ENCODE data around the gene PIGL. TPM values are rescaled to one million over a fixed set of nuclear protein-coding genes. Genes with fewer than 3 reads are reported as not detected.

The PIGL gene
- total RNA-seq, 1 donor from 2014 or later = 31.1 TPM

DNA sequence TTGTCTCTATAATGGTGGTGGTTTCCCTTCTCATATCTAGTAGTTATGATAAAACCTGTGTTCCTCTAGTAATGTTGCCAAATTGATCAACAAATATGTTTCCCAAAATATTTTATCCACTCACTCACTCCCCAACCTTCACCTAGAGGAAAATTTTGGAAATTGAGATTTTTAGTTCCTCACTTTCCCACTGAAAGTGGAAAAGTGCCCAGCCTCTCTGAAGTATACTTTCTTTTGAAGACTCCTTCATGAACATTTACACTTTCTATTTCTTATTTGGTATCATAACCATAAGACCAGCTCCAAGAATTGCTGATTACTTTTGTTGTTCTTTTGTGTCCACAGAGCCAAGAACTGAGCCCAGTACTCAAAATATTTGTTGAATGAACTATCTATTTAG is 141.4 kb downstream of the PIGL start:
- TF ChIP-seq, protein P1, sequence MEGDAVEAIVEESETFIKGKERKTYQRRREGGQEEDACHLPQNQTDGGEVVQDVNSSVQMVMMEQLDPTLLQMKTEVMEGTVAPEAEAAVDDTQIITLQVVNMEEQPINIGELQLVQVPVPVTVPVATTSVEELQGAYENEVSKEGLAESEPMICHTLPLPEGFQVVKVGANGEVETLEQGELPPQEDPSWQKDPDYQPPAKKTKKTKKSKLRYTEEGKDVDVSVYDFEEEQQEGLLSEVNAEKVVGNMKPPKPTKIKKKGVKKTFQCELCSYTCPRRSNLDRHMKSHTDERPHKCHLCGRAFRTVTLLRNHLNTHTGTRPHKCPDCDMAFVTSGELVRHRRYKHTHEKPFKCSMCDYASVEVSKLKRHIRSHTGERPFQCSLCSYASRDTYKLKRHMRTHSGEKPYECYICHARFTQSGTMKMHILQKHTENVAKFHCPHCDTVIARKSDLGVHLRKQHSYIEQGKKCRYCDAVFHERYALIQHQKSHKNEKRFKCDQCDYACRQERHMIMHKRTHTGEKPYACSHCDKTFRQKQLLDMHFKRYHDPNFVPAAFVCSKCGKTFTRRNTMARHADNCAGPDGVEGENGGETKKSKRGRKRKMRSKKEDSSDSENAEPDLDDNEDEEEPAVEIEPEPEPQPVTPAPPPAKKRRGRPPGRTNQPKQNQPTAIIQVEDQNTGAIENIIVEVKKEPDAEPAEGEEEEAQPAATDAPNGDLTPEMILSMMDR (conservative IDR thresholded peaks at IDR 0.05) = no peak
- Mint-ChIP-seq H3K4me1 (peaks cover 12% of the 10 kb centered on the region), H3K9me3 (no peaks in the 10 kb centered on the region), H3K36me3 (ENCODE audit: low read depth) (peaks cover 5% of the 10 kb centered on the region), H3K4me3 (peak overlapping the region; percentile 44), H3K27me3 (ENCODE audit: low read depth) (no peaks in the 10 kb centered on the region), H3K27ac (ENCODE audit: unreplicated experiment) (no peak overlapping the region)
- DNase-seq (ENCODE audit: low read depth, low spot score) = no peak

DNA sequence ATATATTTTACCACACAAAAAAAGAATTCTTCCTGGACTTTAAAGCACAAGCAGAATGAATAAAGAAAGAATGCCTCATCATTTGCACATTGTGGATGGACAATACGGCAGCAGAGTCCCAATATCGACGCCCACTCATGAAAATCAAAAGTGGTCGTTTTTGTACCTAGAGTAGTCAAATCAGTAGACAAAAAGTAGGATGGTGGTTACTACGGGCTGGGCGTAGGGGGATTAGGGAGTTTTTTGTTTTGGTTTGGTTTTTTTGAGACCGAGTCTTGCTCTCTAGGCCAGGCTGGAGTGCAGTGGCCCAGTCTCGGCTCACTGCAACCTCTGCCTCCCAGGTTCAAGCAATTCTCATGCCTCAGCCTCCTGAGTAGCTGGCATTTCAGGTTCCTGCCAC is 144.9 kb downstream of the PIGL start:
- DNase-seq (ENCODE audit: low read depth, low spot score) = no peak
- TF ChIP-seq, protein P1 (conservative IDR thresholded peaks at IDR 0.05) = no peak
- H3K9me3 Mint-ChIP-seq = no peaks in the 10 kb centered on the region
- H3K4me1 Mint-ChIP-seq = peaks cover 9% of the 10 kb centered on the region
- H3K4me3 Mint-ChIP-seq = no peak overlapping the region
- H3K36me3 Mint-ChIP-seq (ENCODE audit: low read depth) = no peaks in the 10 kb centered on the region
- H3K27ac Mint-ChIP-seq (ENCODE audit: unreplicated experiment) = no peak overlapping the region
- H3K27me3 Mint-ChIP-seq (ENCODE audit: low read depth) = no peaks in the 10 kb centered on the region

DNA sequence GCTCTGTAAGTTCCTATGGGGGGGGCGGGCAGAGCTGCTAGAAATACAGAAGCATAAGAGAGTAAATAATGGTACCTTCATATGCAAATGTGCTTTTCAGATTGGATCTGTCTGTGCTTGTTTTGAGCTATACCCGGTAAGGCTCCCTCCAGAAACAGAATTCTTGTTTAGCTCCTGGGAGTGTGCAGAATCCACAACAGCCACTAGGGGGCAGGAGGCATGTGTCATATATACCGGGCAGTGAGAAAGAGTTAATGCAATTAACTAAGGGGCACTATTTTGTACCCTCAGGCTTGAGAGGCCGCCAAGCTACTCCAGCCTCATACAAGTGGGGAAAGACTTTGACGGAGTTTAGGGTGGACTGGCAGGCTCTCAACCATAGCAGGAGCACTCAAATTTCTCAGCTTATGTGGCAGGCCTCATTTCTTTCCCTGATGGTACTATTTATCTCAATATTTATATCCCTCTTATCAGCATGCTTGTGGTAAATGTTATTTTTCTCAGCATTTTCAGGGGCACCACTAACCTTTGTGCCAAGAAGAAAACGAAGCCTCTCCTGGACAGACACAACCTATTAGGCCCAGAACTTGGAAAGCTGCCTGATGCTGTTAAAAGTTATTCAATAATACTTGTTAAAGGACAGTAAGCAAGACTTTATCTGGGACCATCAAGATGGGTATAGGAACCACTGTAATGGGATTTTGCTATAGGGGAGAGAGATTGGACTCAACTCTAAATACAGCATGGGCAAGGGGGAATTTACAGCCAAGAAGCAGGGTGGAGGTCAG is 146.9 kb downstream of the PIGL start:
- Mint-ChIP-seq H3K4me1 (peaks cover 9% of the 10 kb centered on the region), H3K36me3 (ENCODE audit: low read depth) (no peaks in the 10 kb centered on the region), H3K4me3 (peak overlapping the region; percentile 64), H3K27me3 (ENCODE audit: low read depth) (no peaks in the 10 kb centered on the region), H3K27ac (ENCODE audit: unreplicated experiment) (no peak overlapping the region), H3K9me3 (no peaks in the 10 kb centered on the region)
- TF ChIP-seq, protein P1 (conservative IDR thresholded peaks at IDR 0.05) = peak; percentile 94
- DNase-seq (ENCODE audit: low read depth, low spot score) = peak; percentile 74

DNA sequence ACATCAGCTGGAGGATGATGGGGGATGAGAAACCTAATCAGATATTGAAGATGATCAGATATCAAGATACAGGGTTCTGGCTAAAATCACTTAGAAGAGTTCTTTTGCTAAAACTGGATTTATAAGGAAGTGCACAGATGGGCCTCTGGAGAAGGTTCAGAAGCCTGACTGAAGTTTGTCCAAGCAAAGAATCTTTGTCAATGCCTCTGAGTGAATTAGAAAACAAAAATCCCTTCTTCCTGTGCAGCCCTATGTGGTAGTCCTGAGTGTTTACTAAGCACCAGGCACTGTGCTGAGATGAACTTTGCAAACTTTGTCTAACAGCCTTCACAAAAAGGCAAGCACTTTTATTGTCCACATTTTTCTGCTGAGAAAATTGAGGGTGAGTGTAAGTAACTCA is 147.6 kb downstream of the PIGL start:
- Mint-ChIP-seq H3K4me1 (peaks cover 9% of the 10 kb centered on the region), H3K4me3 (no peak overlapping the region), H3K27me3 (ENCODE audit: low read depth) (no peaks in the 10 kb centered on the region), H3K27ac (ENCODE audit: unreplicated experiment) (no peak overlapping the region), H3K36me3 (ENCODE audit: low read depth) (no peaks in the 10 kb centered on the region), H3K9me3 (no peaks in the 10 kb centered on the region)
- TF ChIP-seq, protein P1 (conservative IDR thresholded peaks at IDR 0.05) = no peak
- DNase-seq (ENCODE audit: low read depth, low spot score) = no peak

DNA sequence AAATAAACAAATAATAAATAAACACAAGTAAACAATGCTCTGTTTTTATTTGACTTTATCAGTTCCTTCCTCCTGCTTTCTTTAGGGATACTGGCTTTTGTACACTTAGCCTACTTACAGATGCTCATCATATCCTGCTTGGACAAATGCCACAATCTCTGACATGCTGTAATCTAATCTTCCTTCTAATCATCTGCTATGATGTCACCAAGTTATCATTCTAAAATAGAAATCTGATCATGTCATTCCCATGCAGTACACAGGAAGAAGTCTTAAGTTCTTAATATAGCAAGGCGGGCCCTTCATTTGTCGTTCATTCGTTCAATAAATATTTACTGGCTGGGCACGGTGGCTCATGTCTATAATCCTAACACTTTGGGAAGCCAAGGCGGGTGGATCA is 154.7 kb downstream of the PIGL start:
- Mint-ChIP-seq H3K27me3 (ENCODE audit: low read depth) (no peaks in the 10 kb centered on the region), H3K4me1 (no peaks in the 10 kb centered on the region), H3K36me3 (ENCODE audit: low read depth) (no peaks in the 10 kb centered on the region), H3K27ac (ENCODE audit: unreplicated experiment) (no peak overlapping the region), H3K4me3 (no peak overlapping the region), H3K9me3 (no peaks in the 10 kb centered on the region)
- no peak for DNase-seq (ENCODE audit: low read depth, low spot score)
- TF ChIP-seq, protein P1 (conservative IDR thresholded peaks at IDR 0.05) = no peak

Data from neural crest cell (in vitro differentiated cells).